Measurements from ENCODE around the gene OPN1LW. TPM values are rescaled to one million over a fixed set of nuclear protein-coding genes. Genes with fewer than 3 reads are reported as not detected.
"Not testable (repeated sequence)": the region's sequence is repeated elsewhere in the genome, so short reads cannot be mapped to it uniquely, and the experiment has no call there.

The OPN1LW gene
- total RNA-seq, 2 experiments from 2014 or later = not detected

DNA sequence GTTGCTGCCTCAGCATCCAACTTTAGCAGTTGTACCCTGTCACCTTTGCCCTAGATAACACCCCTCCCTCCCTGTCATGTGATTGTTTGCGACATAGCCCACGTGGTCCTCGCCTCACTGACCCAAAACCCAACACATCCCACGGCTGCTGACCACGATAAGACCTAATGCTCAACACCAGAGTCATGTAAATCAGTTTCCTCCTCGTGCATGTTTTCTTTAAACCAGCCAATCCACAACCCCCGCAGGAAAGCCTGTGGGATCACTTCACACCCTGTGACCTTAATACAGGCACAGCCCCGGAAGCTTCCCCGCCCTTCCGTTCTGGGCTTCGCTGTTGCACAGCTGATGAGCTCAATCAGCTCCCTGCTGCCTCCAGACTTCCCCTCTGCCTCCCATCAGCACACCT is 28.5 kb downstream of the OPN1LW start:
- H3K27me3 Mint-ChIP-seq; H3K36me3 Mint-ChIP-seq (ENCODE audit: low read depth); H3K27ac Mint-ChIP-seq; H3K4me3 Mint-ChIP-seq; H3K9me3 Mint-ChIP-seq (ENCODE audit: low read depth); POLR2A ChIA-PET; DNase-seq; intact Hi-C loops (cut with DNase I, micrococcal nuclease); H3K4me1 Mint-ChIP-seq; CTCF ChIA-PET: not testable (repeated sequence)
- peak; percentile 99 for ATAC-seq

DNA sequence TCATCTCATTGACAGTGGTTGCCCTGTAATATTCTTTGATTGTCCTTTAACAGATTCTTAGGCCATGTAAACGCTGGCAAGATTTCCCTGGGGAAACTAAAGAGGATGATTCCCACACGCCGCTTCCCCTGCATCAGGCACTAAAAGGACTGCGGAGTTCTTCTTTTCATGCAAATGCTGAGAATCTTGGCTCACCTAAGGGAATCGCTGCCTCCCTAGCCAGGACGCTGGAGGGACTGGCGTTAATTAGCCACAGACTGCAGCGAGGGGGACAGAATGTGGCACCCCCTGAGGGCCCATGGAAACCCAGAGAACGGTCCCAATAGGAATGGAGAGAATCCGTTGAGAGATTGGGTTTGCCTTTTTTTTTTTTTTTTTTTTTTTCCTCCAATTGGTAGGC is 30.3 kb downstream of the OPN1LW start:
- H3K4me1 Mint-ChIP-seq; POLR2A ChIA-PET; ATAC-seq; H3K4me3 Mint-ChIP-seq; H3K27me3 Mint-ChIP-seq; H3K27ac Mint-ChIP-seq; intact Hi-C loops (cut with DNase I, micrococcal nuclease); CTCF ChIA-PET; H3K9me3 Mint-ChIP-seq (ENCODE audit: low read depth); H3K36me3 Mint-ChIP-seq (ENCODE audit: low read depth); DNase-seq: not testable (repeated sequence)

DNA sequence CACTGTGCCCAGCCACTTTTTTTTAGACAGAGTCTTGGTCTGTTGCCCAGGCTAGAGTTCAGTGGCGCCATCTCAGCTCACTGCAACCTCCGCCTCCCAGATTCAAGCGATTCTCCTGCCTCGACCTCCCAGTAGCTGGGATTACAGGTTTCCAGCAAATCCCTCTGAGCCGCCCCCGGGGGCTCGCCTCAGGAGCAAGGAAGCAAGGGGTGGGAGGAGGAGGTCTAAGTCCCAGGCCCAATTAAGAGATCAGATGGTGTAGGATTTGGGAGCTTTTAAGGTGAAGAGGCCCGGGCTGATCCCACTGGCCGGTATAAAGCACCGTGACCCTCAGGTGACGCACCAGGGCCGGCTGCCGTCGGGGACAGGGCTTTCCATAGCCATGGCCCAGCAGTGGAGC is 38.3 kb downstream of the OPN1LW start, which contains the start of gene OPN1MW:
TSS of gene OPN1MW (plus strand) at position 301 of the 400 bp plus-strand sequence. CDS start at position 383, 82 bp downstream.
- H3K36me3 Mint-ChIP-seq (ENCODE audit: low read depth); H3K27me3 Mint-ChIP-seq; H3K27ac Mint-ChIP-seq; CTCF ChIA-PET; DNase-seq; intact Hi-C loops (cut with DNase I, micrococcal nuclease); ATAC-seq; H3K4me1 Mint-ChIP-seq; POLR2A ChIA-PET; H3K4me3 Mint-ChIP-seq; H3K9me3 Mint-ChIP-seq (ENCODE audit: low read depth): not testable (repeated sequence)

DNA sequence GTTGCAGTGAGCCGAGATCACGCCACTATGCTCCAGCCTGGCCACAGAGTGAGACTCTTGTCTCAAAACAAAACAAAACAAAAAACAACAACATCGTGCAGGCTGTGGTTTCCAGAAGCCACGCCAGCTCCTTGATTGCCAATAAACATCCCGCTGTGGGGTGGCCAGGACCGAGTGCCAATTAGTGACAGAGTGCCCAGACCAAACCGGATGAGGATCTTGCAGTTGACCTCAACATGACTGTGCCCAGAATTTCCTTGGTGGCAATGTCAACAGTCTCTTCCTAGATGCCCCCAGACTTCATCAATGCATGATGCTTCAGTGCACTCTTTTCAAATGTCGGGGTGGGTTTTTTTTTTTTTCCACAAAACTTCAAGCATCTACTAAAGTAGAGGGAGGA is 39.8 kb downstream of the OPN1LW start:
- H3K4me1 Mint-ChIP-seq; H3K27ac Mint-ChIP-seq; H3K36me3 Mint-ChIP-seq (ENCODE audit: low read depth); H3K4me3 Mint-ChIP-seq; intact Hi-C loops (cut with DNase I, micrococcal nuclease); DNase-seq; H3K27me3 Mint-ChIP-seq; ATAC-seq; H3K9me3 Mint-ChIP-seq (ENCODE audit: low read depth); POLR2A ChIA-PET; CTCF ChIA-PET: not testable (repeated sequence)

DNA sequence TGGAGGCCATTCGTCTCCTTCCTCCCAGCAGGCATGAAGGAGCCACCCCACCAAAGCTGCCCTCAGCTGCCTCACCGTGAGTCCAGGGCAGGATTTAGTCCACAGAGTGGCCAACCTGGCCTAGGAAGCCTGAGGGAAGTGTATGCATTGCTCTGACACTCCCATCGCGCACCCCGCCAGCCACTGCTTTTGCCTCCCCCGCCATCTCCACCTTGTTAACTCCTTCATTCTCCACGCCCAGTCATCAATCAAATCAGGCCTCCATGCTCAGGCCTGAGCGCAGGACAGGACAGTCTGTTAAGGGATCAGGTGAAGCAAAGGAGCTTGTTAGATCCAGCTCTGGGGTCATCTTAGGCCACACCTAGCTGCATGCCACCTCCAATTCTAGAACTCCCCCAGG is 48.8 kb downstream of the OPN1LW start:
- intact Hi-C loops (cut with DNase I, micrococcal nuclease); POLR2A ChIA-PET; CTCF ChIA-PET; H3K4me1 Mint-ChIP-seq; H3K27me3 Mint-ChIP-seq; ATAC-seq; H3K4me3 Mint-ChIP-seq; H3K27ac Mint-ChIP-seq; DNase-seq; H3K36me3 Mint-ChIP-seq (ENCODE audit: low read depth); H3K9me3 Mint-ChIP-seq (ENCODE audit: low read depth): not testable (repeated sequence)

DNA sequence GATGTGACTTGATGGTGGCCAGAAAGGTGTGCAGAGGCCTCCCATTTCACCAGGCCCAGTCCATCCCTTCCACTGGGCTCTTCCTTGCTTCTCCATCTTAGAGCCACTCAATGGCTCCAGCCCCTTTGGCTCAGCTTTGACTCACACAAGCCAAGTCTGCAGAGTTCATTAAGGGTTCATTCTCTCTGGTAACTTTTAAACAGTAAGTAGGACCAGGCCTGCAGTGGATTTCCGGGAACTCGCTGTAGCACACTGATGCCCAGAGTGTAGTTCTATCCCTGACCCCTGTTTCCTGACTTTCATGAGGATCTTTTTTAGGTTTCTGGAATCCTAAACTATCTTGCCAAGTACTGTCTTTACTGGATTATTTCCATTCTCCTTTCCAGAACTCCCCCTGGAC is 50.3 kb downstream of the OPN1LW start:
- H3K4me1 Mint-ChIP-seq; DNase-seq; ATAC-seq; H3K36me3 Mint-ChIP-seq (ENCODE audit: low read depth); intact Hi-C loops (cut with DNase I, micrococcal nuclease); H3K27ac Mint-ChIP-seq; POLR2A ChIA-PET; CTCF ChIA-PET; H3K4me3 Mint-ChIP-seq; H3K27me3 Mint-ChIP-seq; H3K9me3 Mint-ChIP-seq (ENCODE audit: low read depth): not testable (repeated sequence)

DNA sequence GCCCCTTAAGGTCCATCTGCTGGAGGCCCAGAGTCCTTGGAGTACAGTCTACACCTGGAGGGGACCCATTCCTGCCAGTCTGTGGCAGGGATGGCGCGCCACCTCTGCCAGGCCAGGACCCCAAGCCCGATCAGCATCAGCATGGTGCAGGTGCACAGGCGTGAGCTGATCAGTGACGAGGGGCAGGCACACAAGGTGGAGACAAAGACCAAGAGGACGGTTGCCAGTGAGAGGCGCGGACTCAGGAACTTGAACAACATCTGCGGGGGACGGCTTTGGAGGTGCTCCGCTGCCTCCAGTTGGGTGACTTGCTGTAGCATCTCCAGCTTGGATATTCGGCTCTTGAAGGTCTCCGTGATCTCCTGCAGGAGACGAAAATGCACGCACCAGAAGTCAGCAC is 52.4 kb downstream of the OPN1LW start:
- H3K36me3 Mint-ChIP-seq (ENCODE audit: low read depth); H3K27me3 Mint-ChIP-seq; H3K9me3 Mint-ChIP-seq (ENCODE audit: low read depth); CTCF ChIA-PET; H3K4me1 Mint-ChIP-seq; DNase-seq; H3K27ac Mint-ChIP-seq; POLR2A ChIA-PET; H3K4me3 Mint-ChIP-seq; ATAC-seq; intact Hi-C loops (cut with DNase I, micrococcal nuclease): not testable (repeated sequence)

Other genes with a start within 250 kb of the OPN1LW start
- not detected for gene AVPR2, start 239.6 kb upstream of the OPN1LW start, total RNA-seq
- gene ARHGAP4, start 218.0 kb upstream of the OPN1LW start, total RNA-seq = 100 to 1,000 TPM; 130 to 135 TPM
- gene NAA10, start 209.2 kb upstream of the OPN1LW start, total RNA-seq = 100 to 1,000 TPM; 108 to 115 TPM
- 1 to 10 TPM; 6.0 to 8.1 TPM for gene RENBP, start 199.6 kb upstream of the OPN1LW start, total RNA-seq
- 100 to 1,000 TPM in 1 of 2 experiments, 10 to 100 TPM in 1; 99.5 to 147 TPM for gene HCFC1, start 172.4 kb upstream of the OPN1LW start, total RNA-seq
- gene TMEM187, start 171.5 kb upstream of the OPN1LW start, total RNA-seq = 1 to 10 TPM; 4.4 to 5.4 TPM
- 10 to 100 TPM; 84.3 to 93.6 TPM for gene IRAK1, start 124.3 kb upstream of the OPN1LW start, total RNA-seq
- 10 to 100 TPM; 50.7 to 60.0 TPM for gene MECP2, start 46.5 kb upstream of the OPN1LW start, total RNA-seq
- not detected for gene OPN1MW, start 38.4 kb downstream of the OPN1LW start, total RNA-seq
- not detected for gene OPN1MW2, start 75.5 kb downstream of the OPN1LW start, total RNA-seq
- not detected for gene OPN1MW3, start 113.3 kb downstream of the OPN1LW start, total RNA-seq
- gene TEX28, start 150.9 kb downstream of the OPN1LW start, total RNA-seq = not detected
- gene TKTL1, start 151.6 kb downstream of the OPN1LW start, total RNA-seq = under 1 TPM in 1 of 2 experiments, not detected in 1; 0.23 TPM
- gene FLNA, start 230.4 kb downstream of the OPN1LW start, total RNA-seq = 1,000 to 10,000 TPM in 1 of 2 experiments, 100 to 1,000 TPM in 1; 891 to 1,083 TPM
- 10 to 100 TPM; 75.9 to 89.4 TPM for gene EMD, start 235.1 kb downstream of the OPN1LW start, total RNA-seq

Data from activated CD4-positive, alpha-beta T cell treated with anti-CD3 and anti-CD28 coated beads for 36 hours (primary cell).